Measurements from ENCODE around the gene CXorf58.
"Not testable (repeated sequence)": the region's sequence is repeated elsewhere in the genome, so short reads cannot be mapped to it uniquely, and the experiment has no call there.

DNA sequence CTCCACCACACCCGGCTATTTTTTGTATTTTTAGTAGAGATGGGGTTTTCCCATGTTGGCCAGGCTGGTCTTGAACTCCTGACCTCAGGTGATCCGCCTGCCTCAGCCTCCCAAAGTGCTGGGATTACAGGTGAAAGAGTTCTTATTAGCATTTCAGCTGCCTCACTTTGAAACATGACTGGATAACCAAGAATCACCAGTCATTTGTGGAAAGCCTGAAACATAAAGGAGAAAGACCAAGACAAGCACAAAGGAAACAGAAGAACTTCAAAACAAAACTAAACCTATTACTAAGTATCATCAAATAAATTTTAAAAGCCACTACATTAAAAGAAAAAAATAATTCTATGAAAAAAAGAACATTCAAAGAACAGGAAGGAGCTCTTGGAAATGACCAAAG is 45.9 kb upstream of the CXorf58 start:
- TF ChIP-seq SPI1 (IDR thresholded peaks at IDR 0.05; ENCODE audit: borderline replicate concordance, low read depth); POLR2AphosphoS5 (IDR thresholded peaks at IDR 0.05; ENCODE audit: low read depth); GABPA (IDR thresholded peaks at IDR 0.05; ENCODE audit: low read depth): not testable (repeated sequence)
- TF ChIP-seq, protein P1, sequence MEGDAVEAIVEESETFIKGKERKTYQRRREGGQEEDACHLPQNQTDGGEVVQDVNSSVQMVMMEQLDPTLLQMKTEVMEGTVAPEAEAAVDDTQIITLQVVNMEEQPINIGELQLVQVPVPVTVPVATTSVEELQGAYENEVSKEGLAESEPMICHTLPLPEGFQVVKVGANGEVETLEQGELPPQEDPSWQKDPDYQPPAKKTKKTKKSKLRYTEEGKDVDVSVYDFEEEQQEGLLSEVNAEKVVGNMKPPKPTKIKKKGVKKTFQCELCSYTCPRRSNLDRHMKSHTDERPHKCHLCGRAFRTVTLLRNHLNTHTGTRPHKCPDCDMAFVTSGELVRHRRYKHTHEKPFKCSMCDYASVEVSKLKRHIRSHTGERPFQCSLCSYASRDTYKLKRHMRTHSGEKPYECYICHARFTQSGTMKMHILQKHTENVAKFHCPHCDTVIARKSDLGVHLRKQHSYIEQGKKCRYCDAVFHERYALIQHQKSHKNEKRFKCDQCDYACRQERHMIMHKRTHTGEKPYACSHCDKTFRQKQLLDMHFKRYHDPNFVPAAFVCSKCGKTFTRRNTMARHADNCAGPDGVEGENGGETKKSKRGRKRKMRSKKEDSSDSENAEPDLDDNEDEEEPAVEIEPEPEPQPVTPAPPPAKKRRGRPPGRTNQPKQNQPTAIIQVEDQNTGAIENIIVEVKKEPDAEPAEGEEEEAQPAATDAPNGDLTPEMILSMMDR (IDR thresholded peaks at IDR 0.05; ENCODE audit: insufficient read depth, low read length): not testable (repeated sequence)
- TF ChIP-seq, protein P2, sequence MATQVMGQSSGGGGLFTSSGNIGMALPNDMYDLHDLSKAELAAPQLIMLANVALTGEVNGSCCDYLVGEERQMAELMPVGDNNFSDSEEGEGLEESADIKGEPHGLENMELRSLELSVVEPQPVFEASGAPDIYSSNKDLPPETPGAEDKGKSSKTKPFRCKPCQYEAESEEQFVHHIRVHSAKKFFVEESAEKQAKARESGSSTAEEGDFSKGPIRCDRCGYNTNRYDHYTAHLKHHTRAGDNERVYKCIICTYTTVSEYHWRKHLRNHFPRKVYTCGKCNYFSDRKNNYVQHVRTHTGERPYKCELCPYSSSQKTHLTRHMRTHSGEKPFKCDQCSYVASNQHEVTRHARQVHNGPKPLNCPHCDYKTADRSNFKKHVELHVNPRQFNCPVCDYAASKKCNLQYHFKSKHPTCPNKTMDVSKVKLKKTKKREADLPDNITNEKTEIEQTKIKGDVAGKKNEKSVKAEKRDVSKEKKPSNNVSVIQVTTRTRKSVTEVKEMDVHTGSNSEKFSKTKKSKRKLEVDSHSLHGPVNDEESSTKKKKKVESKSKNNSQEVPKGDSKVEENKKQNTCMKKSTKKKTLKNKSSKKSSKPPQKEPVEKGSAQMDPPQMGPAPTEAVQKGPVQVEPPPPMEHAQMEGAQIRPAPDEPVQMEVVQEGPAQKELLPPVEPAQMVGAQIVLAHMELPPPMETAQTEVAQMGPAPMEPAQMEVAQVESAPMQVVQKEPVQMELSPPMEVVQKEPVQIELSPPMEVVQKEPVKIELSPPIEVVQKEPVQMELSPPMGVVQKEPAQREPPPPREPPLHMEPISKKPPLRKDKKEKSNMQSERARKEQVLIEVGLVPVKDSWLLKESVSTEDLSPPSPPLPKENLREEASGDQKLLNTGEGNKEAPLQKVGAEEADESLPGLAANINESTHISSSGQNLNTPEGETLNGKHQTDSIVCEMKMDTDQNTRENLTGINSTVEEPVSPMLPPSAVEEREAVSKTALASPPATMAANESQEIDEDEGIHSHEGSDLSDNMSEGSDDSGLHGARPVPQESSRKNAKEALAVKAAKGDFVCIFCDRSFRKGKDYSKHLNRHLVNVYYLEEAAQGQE (IDR thresholded peaks at IDR 0.05; ENCODE audit: insufficient replicate concordance, low read depth): not testable (repeated sequence)
